Measurements from ENCODE around the gene PLCL1.

Gene PLCL1

DNA sequence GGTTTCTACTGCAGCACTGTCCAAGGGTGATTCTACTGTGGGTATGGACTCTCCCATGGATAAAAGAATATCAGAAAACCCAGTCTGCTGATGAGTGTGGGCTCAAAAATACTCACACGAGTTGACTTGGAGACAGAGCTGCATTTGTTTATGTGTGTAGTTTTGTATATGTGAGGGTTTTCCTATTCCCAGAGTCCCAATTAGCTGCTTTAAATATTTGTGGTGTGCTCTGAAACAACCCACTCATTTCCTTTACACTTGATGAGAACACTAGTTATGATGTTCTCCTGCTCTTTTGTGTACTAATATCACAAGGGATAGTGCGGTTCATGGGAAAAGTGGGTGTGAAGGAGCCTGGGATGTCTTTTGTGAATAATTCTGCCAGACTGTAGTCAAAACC is 337.3 kb downstream of the PLCL1 start:
- Mint-ChIP-seq H3K36me3 (no peaks in the 10 kb centered on the region), H3K4me1 (peaks cover 5% of the 10 kb centered on the region), H3K4me3 (no peak overlapping the region), H3K27me3 (no peaks in the 10 kb centered on the region), H3K9me3 (peaks cover 3% of the 10 kb centered on the region), H3K27ac (no peak overlapping the region)
- CTCF ChIA-PET: no interaction called here
- DNase-seq: no peak

DNA sequence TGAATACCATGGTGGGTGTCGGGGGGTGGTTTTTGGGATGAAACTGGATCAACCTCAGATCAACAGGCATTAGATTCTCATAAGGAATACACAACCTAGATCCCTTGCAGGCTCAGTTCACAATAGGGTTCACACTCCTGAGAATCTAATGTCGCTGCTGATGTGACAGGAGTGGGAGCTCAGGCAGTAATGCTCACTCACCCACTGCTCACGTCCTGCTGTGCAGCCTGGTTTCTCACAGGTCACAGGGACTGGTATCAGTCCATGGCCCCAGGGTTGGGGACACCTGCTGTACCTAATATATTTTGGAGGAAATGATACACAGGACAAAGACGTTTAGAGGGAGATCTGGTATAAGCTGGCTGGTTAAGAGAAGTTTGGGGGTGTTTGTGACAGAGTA is 338.8 kb downstream of the PLCL1 start:
- Mint-ChIP-seq H3K27me3 (no peaks in the 10 kb centered on the region), H3K9me3 (peaks cover 1% of the 10 kb centered on the region), H3K27ac (no peak overlapping the region), H3K4me1 (peaks cover 5% of the 10 kb centered on the region), H3K4me3 (no peak overlapping the region), H3K36me3 (no peaks in the 10 kb centered on the region)
- CTCF ChIA-PET: no interaction called here
- DNase-seq: no peak

DNA sequence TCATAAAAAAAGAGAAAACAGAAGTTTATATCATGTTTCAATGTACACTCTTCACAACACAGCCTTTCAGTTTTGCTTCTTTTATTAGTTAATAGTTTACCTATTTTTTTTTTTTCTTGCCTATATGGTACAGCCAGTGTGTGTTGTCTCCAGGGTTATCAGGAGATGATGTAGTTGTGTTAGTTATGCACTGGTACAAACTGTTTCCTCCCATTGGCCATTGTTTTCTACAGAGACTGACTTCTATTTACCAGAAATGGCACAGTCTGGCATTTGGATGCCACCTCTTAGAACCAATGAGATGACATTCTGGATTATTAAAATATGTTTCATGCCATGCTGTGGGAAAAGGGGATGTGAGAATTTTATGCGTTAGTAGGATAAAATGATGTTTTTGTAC is 339.4 kb downstream of the PLCL1 start:
- no peak overlapping the region for H3K4me3 Mint-ChIP-seq
- no peak overlapping the region for H3K27ac Mint-ChIP-seq
- H3K36me3 Mint-ChIP-seq: no peaks in the 10 kb centered on the region
- H3K27me3 Mint-ChIP-seq: no peaks in the 10 kb centered on the region
- peaks cover 5% of the 10 kb centered on the region for H3K4me1 Mint-ChIP-seq
- CTCF ChIA-PET: no interaction called here
- no peak for DNase-seq
- H3K9me3 Mint-ChIP-seq: no peaks in the 10 kb centered on the region

DNA sequence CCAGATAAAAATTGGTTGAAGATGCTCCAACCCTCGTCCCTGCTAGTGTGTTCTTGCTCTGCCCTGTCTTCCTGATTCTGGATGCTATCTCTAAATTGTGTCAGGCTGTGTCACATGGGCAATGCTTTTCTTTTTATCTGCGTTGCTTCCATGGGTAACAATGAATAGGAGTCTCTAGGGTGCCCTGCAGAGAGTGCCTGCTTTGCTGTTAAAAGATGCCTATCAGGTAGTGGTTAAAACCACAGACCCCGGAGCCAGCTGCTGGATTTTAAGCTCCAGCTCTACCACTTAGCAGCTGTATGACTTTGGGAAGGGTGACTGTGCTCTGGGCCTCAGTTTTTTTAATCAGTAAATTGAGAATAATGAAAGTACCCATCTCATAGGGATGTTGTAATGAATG is 340.3 kb downstream of the PLCL1 start:
- H3K4me1 Mint-ChIP-seq: peaks cover 5% of the 10 kb centered on the region
- H3K27me3 Mint-ChIP-seq: no peaks in the 10 kb centered on the region
- DNase-seq: no peak
- CTCF ChIA-PET: no interaction called here
- H3K27ac Mint-ChIP-seq: no peak overlapping the region
- no peak overlapping the region for H3K4me3 Mint-ChIP-seq
- H3K9me3 Mint-ChIP-seq: no peaks in the 10 kb centered on the region
- no peaks in the 10 kb centered on the region for H3K36me3 Mint-ChIP-seq

DNA sequence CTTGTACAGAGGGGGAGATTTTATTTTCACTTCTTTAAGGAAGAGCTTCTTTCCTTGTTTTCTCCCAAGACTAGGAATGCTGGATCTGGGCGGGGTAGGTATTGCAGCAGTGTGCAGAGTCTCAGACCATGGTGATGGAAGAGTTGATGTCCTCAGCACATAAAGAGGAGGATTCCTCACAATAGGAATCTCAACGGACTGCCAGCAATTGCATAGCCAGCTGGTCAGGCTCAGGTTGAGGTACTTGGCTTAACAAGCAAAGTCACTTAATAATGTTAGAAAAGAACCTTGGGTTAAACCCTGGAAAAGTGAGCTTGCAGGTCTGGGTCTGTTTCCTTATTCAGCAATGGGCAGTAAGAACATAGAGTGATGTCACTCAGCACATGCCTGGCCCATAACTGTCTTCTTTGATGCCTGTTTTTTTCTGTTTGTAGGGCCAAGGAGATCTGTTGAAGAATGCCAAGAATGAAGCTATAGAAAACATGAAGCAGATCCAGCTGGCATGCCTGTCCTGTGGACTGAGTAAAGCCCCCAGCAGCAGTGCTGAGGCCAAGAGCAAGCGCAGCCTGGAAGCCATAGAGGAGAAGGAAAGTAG is 342.1 kb downstream of the PLCL1 start:
- CTCF ChIA-PET: no interaction called here
- DNase-seq: no peak
- H3K9me3 Mint-ChIP-seq: no peaks in the 10 kb centered on the region

DNA sequence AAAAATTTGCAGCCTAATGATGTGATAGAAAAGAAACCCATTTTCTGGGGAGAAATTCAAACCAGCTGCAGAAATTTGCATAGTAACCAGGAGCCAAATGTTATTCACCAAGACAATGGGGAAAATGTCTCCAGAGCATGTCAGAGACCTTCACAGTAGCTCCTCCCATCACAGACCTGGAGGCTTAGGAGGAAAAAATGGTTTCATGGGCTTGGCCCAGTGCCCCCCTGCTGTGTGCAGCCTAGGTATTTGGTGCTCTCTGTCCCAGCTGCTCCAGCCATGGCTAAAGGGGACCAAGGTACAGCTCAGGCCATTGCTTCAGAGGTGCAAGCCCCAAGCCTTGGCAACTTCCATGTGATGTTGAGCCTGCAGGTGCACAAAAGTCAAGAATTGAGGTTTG is 352.9 kb downstream of the PLCL1 start:
- Mint-ChIP-seq H3K4me3 (no peak overlapping the region), H3K9me3 (peaks cover 6% of the 10 kb centered on the region), H3K36me3 (no peaks in the 10 kb centered on the region), H3K4me1 (no peaks in the 10 kb centered on the region), H3K27ac (no peak overlapping the region), H3K27me3 (no peaks in the 10 kb centered on the region)
- CTCF ChIA-PET: no interaction called here
- no peak for DNase-seq

More for the DNA sequence above, 342.1 kb downstream of the PLCL1 start:
- no peak overlapping the region for H3K4me3 Mint-ChIP-seq
- H3K27ac Mint-ChIP-seq: no peak overlapping the region
- no peaks in the 10 kb centered on the region for H3K27me3 Mint-ChIP-seq
- peaks cover 5% of the 10 kb centered on the region for H3K4me1 Mint-ChIP-seq
- no peaks in the 10 kb centered on the region for H3K36me3 Mint-ChIP-seq

DNA sequence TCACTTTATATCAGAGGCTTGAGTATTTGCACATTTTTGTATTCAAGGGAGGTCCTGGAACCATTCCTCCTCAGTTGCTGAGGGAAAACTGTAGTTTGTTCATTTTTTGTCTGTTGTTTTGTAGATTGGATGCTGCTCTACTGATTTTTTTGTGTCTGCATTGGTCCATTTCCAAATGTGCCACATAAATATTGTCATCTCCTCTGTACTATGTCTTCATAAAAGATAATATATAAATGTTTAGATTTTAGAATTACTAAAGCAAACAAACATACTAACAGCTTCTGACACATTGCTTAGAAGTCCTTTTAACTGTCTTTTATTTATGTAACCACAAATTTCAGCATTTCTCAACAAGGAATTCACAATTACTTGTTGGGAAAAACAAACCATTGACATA is 356.8 kb downstream of the PLCL1 start:
- DNase-seq: no peak
- no peaks in the 10 kb centered on the region for H3K4me1 Mint-ChIP-seq
- CTCF ChIA-PET: no interaction called here
- no peaks in the 10 kb centered on the region for H3K27me3 Mint-ChIP-seq
- H3K36me3 Mint-ChIP-seq: no peaks in the 10 kb centered on the region
- no peak overlapping the region for H3K4me3 Mint-ChIP-seq
- peaks cover 6% of the 10 kb centered on the region for H3K9me3 Mint-ChIP-seq
- H3K27ac Mint-ChIP-seq: no peak overlapping the region

DNA sequence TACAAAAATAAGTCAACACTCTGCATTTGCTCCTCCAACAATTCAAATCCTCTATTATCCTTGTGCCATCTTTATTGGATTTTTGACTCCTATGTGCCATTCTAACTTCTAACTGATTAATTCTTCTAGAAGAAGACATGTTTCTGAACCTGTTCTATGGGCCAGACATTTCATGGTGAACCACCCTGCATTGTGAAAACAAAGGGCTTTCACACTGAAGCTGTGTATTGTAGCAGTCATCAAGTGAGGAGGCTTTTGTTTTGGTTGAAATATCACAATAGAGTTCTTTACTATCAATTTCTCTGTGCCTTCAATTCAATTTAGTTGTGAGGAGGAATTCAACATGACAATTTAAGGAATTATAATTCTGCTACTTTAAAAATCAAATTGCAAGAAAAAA is 357.9 kb downstream of the PLCL1 start:
- H3K9me3 Mint-ChIP-seq: no peaks in the 10 kb centered on the region
- no peaks in the 10 kb centered on the region for H3K4me1 Mint-ChIP-seq
- no peak for DNase-seq
- CTCF ChIA-PET: no interaction called here
- no peak overlapping the region for H3K4me3 Mint-ChIP-seq
- H3K27ac Mint-ChIP-seq: no peak overlapping the region
- no peaks in the 10 kb centered on the region for H3K36me3 Mint-ChIP-seq
- H3K27me3 Mint-ChIP-seq: no peaks in the 10 kb centered on the region

DNA sequence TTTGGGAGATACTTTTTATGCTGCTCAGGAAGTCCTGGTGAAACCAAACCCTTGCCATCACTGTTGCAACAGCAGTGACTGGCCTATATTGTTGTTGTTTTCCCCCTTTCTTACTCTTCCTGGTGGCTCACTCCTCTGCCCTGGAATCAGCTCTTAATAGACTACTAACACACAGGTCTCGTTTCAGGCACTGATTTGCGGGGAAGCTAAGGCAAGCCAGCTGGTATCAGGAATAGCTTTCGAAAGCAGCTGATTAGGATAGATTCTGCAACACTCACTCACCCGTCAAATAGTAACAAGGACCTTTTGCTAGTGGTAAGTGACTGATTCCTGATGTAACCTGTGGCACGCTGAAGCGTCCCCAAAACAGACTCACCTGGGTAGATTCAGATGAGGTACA is 360.4 kb downstream of the PLCL1 start:
- H3K27me3 Mint-ChIP-seq: no peaks in the 10 kb centered on the region
- no peak overlapping the region for H3K27ac Mint-ChIP-seq
- no peaks in the 10 kb centered on the region for H3K9me3 Mint-ChIP-seq
- no peak for DNase-seq
- CTCF ChIA-PET: no interaction called here
- H3K36me3 Mint-ChIP-seq: no peaks in the 10 kb centered on the region
- H3K4me1 Mint-ChIP-seq: no peaks in the 10 kb centered on the region
- H3K4me3 Mint-ChIP-seq: no peak overlapping the region

DNA sequence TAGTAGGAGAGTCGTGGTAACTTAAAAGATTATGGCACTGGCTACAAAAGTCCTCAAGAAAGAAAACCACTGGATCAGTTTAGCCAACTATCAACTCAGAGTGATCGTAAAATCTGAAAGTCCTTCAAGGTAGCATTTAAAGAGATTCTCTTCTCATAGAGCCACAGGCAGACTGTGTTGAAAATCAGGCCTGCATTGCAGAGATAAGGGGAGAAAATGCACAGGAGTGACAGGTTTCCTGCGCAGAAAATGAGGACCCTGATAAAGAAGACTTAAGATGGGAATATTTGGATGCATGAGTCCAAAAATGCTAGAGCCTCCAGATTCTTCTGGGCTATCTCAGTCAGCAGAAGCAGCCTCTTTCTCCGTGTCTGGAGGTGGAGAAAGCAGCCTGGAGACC is 360.9 kb downstream of the PLCL1 start:
- Mint-ChIP-seq H3K27ac (no peak overlapping the region), H3K4me1 (no peaks in the 10 kb centered on the region), H3K9me3 (no peaks in the 10 kb centered on the region), H3K27me3 (no peaks in the 10 kb centered on the region), H3K36me3 (no peaks in the 10 kb centered on the region), H3K4me3 (no peak overlapping the region)
- CTCF ChIA-PET: no interaction called here
- DNase-seq: no peak

DNA sequence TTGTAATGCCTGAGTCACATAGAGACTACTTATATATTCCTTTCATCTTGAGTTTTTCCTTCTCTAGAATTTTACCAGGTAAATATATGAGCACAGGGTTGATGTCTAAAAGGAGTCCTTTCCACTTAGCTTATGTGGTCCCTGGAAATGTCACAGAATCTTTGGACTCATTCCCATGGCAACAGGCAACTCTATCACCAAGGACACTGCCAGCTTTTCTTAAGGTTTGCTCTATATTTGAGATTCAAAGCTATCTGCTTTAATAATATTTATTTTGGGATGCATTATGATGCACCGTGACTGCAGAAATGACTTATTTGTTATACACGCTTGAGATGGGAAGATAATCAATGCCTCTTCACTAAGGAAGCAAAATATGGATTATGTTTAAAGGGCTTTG is 363.0 kb downstream of the PLCL1 start:
- Mint-ChIP-seq H3K9me3 (no peaks in the 10 kb centered on the region), H3K27ac (no peak overlapping the region), H3K27me3 (no peaks in the 10 kb centered on the region), H3K4me3 (no peak overlapping the region), H3K4me1 (no peaks in the 10 kb centered on the region), H3K36me3 (no peaks in the 10 kb centered on the region)
- no peak for DNase-seq
- CTCF ChIA-PET: no interaction called here

DNA sequence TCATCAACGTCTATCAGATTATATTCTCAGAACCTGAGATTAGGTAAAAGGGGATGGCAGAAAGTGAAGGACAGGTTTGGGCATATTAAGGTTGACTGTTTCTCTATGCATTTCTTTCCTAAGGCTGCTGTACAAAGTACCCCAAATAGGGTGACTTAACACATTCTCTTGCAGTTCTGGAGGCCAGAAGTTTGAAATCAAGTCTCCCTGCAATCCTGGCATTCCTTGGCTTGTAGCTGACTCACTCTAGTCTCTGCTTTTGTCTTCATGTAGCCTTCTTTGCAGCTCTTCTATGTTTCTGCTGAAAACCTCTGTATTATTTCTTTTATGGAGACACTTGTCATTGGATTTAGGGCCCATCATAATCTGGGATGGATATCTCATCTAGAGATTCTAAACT is 364.3 kb downstream of the PLCL1 start:
- no peaks in the 10 kb centered on the region for H3K27me3 Mint-ChIP-seq
- CTCF ChIA-PET: interaction anchor here (1.0 kb wide), 1 partner anchor 13 kb away, joined by 4 read pairs; no protein-coding TSS in a partner anchor
- H3K9me3 Mint-ChIP-seq: no peaks in the 10 kb centered on the region
- DNase-seq: no peak
- H3K4me3 Mint-ChIP-seq: no peak overlapping the region
- H3K27ac Mint-ChIP-seq: no peak overlapping the region
- H3K4me1 Mint-ChIP-seq: no peaks in the 10 kb centered on the region
- H3K36me3 Mint-ChIP-seq: no peaks in the 10 kb centered on the region

DNA sequence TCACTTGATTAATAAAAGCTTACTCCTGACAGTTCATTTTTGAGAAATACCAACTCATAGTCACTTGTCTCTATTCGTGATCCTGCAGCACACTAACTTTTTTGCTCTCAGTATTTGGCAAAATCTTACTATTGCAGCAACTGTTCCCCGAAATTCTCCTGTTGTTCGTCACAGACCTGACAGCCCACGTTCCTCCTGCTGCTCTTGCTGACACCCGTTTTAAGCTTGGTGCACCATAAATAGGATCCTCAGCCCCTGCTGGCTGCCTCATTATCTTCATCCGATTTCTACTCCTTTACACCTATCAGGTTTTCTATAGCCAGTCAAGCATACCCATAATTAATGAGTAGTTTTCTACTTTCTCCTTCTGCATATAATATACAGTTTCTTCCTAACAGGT is 368.8 kb downstream of the PLCL1 start:
- Mint-ChIP-seq H3K4me3 (no peak overlapping the region), H3K36me3 (no peaks in the 10 kb centered on the region), H3K27me3 (no peaks in the 10 kb centered on the region), H3K4me1 (no peaks in the 10 kb centered on the region), H3K27ac (no peak overlapping the region), H3K9me3 (no peaks in the 10 kb centered on the region)
- CTCF ChIA-PET: no interaction called here
- no peak for DNase-seq

DNA sequence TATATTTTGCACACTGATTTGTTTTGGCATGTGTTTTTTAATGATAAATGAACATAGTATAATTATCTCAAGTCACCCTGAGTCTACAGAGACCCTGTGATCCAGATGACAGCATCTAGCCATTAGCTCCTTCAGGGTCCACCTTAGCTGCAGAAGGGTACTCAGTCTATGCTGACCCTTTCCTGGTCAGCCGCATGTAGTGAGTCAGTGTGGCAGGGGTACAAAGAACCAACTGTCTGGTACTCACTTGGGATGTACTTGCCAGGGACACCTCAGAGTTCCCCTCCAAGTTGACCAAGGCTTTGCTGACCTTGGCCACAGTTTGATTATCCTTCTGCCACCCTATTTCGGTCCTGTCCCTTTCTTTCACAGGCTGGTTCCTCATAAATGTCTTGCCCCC is 369.5 kb downstream of the PLCL1 start:
- Mint-ChIP-seq H3K36me3 (no peaks in the 10 kb centered on the region), H3K27me3 (no peaks in the 10 kb centered on the region)

DNA sequence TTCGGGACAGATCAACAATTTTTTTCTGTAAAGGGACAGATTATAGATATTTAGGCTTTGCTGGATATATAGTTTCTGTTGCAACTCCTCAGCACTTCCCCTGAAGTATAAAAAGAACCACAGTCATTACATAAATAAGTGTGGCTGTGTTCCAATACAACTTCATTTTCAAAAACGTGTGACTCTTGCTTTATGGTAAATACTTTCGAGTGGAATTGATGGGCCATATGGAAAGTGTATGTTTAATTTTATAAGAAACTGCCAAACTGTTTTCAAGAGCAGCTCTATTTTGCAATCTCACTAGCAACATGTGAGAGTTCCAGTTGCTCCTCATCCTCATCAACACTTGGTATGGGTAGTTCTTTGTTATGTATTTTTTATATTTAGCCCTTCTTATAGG is 370.9 kb downstream of the PLCL1 start:
- H3K27ac Mint-ChIP-seq: no peak overlapping the region
- no peaks in the 10 kb centered on the region for H3K27me3 Mint-ChIP-seq
- no peaks in the 10 kb centered on the region for H3K4me1 Mint-ChIP-seq
- no peak for DNase-seq
- no peak overlapping the region for H3K4me3 Mint-ChIP-seq
- CTCF ChIA-PET: no interaction called here
- H3K36me3 Mint-ChIP-seq: no peaks in the 10 kb centered on the region
- H3K9me3 Mint-ChIP-seq: peaks cover 2% of the 10 kb centered on the region

More for the DNA sequence above, 369.5 kb downstream of the PLCL1 start:
- DNase-seq: no peak
- Mint-ChIP-seq H3K4me1 (no peaks in the 10 kb centered on the region), H3K4me3 (no peak overlapping the region), H3K9me3 (no peaks in the 10 kb centered on the region), H3K27ac (no peak overlapping the region)
- CTCF ChIA-PET: no interaction called here

DNA sequence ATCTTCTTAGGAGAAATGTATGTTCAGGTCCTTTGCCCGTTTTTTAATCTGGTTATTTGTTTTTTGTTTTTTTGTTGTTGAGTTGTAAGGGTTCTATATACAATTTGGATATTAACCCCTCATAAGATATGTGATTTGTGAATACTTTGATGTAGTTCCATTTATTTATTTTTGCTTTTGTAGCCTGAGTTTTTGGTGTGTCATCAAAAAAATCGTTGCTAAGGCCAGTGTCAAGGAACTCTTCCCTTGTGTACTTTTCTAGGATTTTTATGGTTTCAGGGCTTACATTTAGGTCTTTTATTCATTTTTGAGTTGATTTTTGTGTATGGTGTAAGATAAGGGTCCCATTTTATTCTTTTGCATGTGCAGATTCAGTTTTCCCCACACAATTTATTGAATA is 372.6 kb downstream of the PLCL1 start:
- no peaks in the 10 kb centered on the region for H3K4me1 Mint-ChIP-seq
- H3K9me3 Mint-ChIP-seq: peaks cover 2% of the 10 kb centered on the region
- CTCF ChIA-PET: no interaction called here
- no peaks in the 10 kb centered on the region for H3K27me3 Mint-ChIP-seq
- no peak overlapping the region for H3K27ac Mint-ChIP-seq
- no peaks in the 10 kb centered on the region for H3K36me3 Mint-ChIP-seq
- no peak for DNase-seq
- no peak overlapping the region for H3K4me3 Mint-ChIP-seq

Measured in activated naive CD4-positive, alpha-beta T cell treated with anti-CD3 and anti-CD28 coated beads, Interleukin-2, amount 10 ng/mL, durations not matched to agents 7 days and 5 days (primary cell).